ENCODE results near the gene SLC33A1. TPM values are rescaled to one million over a fixed set of nuclear protein-coding genes. Genes with fewer than 3 reads are reported as not detected.

SLC33A1 gene
- total RNA-seq, 1 experiment from 2014 or later = 24.9 TPM

DNA sequence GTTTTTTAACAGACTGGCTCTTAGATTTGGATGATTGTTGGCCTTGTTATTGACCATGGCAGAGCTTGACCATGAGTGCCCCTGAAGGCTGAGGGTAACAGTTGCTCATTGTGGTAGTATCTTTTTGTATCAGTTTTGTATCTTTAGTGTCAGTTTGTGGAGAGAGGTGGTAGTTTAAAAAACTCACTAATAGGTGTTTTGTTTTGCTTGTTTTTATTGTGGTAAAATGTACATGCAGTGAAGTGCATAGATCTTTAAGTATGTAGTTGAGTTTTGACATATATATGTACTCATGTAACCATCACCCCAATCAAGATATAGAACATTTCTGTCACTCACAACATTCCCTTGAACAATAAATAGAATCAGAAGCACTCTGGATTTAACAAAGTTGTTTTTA lies 26.1 kb upstream of the SLC33A1 start:
- no peak overlapping the region for H3K4me3 Mint-ChIP-seq
- no peak for TF ChIP-seq ZNF263 (CRISPR knock-in tag; IDR thresholded peaks at IDR 0.05; ENCODE audit: low read depth)
- TF ChIP-seq JUN (CRISPR knock-in tag; IDR thresholded peaks at IDR 0.05) = no peak
- TF ChIP-seq NFE2L1 (CRISPR knock-in tag; IDR thresholded peaks at IDR 0.05) = no peak
- no peak for TF ChIP-seq ZNF219 (CRISPR knock-in tag; IDR thresholded peaks at IDR 0.05; ENCODE audit: borderline replicate concordance)
- TF ChIP-seq ELF4 (CRISPR knock-in tag; IDR thresholded peaks at IDR 0.05; ENCODE audit: low read depth) = no peak
- TF ChIP-seq SOX15 (CRISPR knock-in tag; IDR thresholded peaks at IDR 0.05) = no peak
- TF ChIP-seq ETV6 (CRISPR knock-in tag; IDR thresholded peaks at IDR 0.05) = no peak
- TF ChIP-seq TEAD4 (CRISPR knock-in tag; IDR thresholded peaks at IDR 0.05) = no peak
- TF ChIP-seq, protein P1, sequence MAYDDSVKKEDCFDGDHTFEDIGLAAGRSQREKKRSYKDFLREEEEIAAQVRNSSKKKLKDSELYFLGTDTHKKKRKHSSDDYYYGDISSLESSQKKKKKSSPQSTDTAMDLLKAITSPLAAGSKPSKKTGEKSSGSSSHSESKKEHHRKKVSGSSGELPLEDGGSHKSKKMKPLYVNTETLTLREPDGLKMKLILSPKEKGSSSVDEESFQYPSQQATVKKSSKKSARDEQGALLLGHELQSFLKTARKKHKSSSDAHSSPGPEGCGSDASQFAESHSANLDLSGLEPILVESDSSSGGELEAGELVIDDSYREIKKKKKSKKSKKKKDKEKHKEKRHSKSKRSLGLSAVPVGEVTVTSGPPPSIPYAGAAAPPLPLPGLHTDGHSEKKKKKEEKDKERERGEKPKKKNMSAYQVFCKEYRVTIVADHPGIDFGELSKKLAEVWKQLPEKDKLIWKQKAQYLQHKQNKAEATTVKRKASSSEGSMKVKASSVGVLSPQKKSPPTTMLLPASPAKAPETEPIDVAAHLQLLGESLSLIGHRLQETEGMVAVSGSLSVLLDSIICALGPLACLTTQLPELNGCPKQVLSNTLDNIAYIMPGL (CRISPR knock-in tag; IDR thresholded peaks at IDR 0.05) = no peak
- TF ChIP-seq ZNF317 (CRISPR knock-in tag; IDR thresholded peaks at IDR 0.05; ENCODE audit: borderline replicate concordance, low read depth) = no peak
- no peak for TF ChIP-seq SMAD3 (CRISPR knock-in tag; IDR thresholded peaks at IDR 0.05; ENCODE audit: borderline replicate concordance)
- TF ChIP-seq ZNF396 (CRISPR knock-in tag; IDR thresholded peaks at IDR 0.05; ENCODE audit: borderline replicate concordance) = no peak
- H3K4me1 Mint-ChIP-seq = peaks cover 42% of the 10 kb centered on the region
- ChIA-PET CTCF (interaction anchor here (2.3 kb wide), 1 partner anchor 74 kb away, joined by 8 read pairs; the partner anchor contains the start of gene C3orf33), POLR2A (interaction anchor here (1.2 kb wide), 1 partner anchor 9 kb away, joined by 3 read pairs; no protein-coding TSS in a partner anchor)
- no peak overlapping the region for H3K27ac Mint-ChIP-seq
- ATAC-seq (no peak), DNase-seq (ENCODE audit: low spot score) (no peak)
- H3K36me3 Mint-ChIP-seq = no peaks in the 10 kb centered on the region
- H3K9me3 Mint-ChIP-seq = no peaks in the 10 kb centered on the region
- no peaks in the 10 kb centered on the region for H3K27me3 Mint-ChIP-seq (ENCODE audit: low read depth)

DNA sequence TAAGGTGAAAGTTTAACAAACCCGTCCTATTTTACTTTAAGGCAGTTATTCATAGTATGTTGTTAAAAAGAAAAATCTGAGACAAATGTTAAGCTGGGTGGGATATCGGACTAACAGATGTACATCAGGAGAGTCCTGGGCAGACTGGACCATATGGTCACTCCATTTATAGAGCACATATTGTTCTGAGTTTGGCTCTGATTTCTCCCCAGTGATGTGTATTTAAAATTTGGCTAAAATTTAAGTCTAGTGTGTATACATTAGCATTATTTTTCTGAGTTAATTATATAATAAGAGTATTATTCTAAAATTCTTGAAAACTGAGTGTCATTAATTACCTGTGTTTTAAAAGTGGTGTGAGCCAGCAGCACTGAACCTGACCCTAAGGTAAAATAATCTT lies 22.3 kb upstream of the SLC33A1 start:
- Mint-ChIP-seq H3K27me3 (ENCODE audit: low read depth) (no peaks in the 10 kb centered on the region), H3K4me1 (peaks cover 67% of the 10 kb centered on the region), H3K4me3 (no peak overlapping the region), H3K9me3 (no peaks in the 10 kb centered on the region), H3K36me3 (no peaks in the 10 kb centered on the region), H3K27ac (no peak overlapping the region)
- DNase-seq (ENCODE audit: low spot score) (no peak), ATAC-seq (no peak)
- POLR2A ChIA-PET = no interaction called here
- CTCF ChIA-PET = no interaction called here
- TF ChIP-seq PREB (CRISPR knock-in tag; IDR thresholded peaks at IDR 0.05; ENCODE audit: borderline replicate concordance) (no peak), GABPB1 (CRISPR knock-in tag; IDR thresholded peaks at IDR 0.05) (no peak), OVOL2 (CRISPR knock-in tag; IDR thresholded peaks at IDR 0.05; ENCODE audit: borderline replicate concordance) (no peak), ZNF317 (CRISPR knock-in tag; IDR thresholded peaks at IDR 0.05; ENCODE audit: borderline replicate concordance, low read depth) (no peak), ZNF281 (CRISPR knock-in tag; IDR thresholded peaks at IDR 0.05) (no peak), IRF2 (CRISPR knock-in tag; IDR thresholded peaks at IDR 0.05; ENCODE audit: borderline replicate concordance, low read depth) (no peak), SMAD3 (CRISPR knock-in tag; IDR thresholded peaks at IDR 0.05; ENCODE audit: borderline replicate concordance) (no peak), MYBL2 (CRISPR knock-in tag; IDR thresholded peaks at IDR 0.05) (no peak)
- TF ChIP-seq, protein P2, sequence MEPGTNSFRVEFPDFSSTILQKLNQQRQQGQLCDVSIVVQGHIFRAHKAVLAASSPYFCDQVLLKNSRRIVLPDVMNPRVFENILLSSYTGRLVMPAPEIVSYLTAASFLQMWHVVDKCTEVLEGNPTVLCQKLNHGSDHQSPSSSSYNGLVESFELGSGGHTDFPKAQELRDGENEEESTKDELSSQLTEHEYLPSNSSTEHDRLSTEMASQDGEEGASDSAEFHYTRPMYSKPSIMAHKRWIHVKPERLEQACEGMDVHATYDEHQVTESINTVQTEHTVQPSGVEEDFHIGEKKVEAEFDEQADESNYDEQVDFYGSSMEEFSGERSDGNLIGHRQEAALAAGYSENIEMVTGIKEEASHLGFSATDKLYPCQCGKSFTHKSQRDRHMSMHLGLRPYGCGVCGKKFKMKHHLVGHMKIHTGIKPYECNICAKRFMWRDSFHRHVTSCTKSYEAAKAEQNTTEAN (CRISPR knock-in tag; IDR thresholded peaks at IDR 0.05) = no peak
- TF ChIP-seq, protein P3, sequence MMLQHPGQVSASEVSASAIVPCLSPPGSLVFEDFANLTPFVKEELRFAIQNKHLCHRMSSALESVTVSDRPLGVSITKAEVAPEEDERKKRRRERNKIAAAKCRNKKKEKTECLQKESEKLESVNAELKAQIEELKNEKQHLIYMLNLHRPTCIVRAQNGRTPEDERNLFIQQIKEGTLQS (CRISPR knock-in tag; conservative IDR thresholded peaks at IDR 0.05) = no peak

Data from WTC11 (cell line).